Aorta (tissue), 5 donors: ENCODE results near the gene FRMD4A. TPM values are rescaled to one million over a fixed set of nuclear protein-coding genes. Genes with fewer than 3 reads are reported as not detected.
"Not testable (repeated sequence)": the region's sequence is repeated elsewhere in the genome, so short reads cannot be mapped to it uniquely, and the experiment has no call there.

Experiments
- ATAC-seq: fragments of 200-7000 bp; cut with Tn5 transposase; one replicate; pipeline ENCODE4 v1.9.1; 2022; ENCODE audit warnings: moderate library complexity; ENCODE audit not compliant: low FRiP score
- DNase-seq, 2 donors: peaks; one replicate each; pipeline ENCODE4 v3.0.0-alpha.2; 2020
- H3K27ac ChIP-seq, 2 donors: one replicate each; pipeline ENCODE4 v1.5.1; 2013; ENCODE audit warnings: low read length in 2 of 2, mild to moderate bottlenecking in 2 of 2, moderate library complexity in 2 of 2, control low read depth in 1 of 2, inconsistent platforms in 1 of 2, low read depth in 1 of 2
- H3K27me3 ChIP-seq, 2 donors: one replicate each; pipeline ENCODE4 v1.6.1; 2013; ENCODE audit warnings: control low read depth in 1 of 2, low read length in 1 of 2, mild to moderate bottlenecking in 1 of 2, moderate library complexity in 1 of 2; ENCODE audit not compliant: insufficient read depth in 2 of 2, control insufficient read depth in 1 of 2
- H3K36me3 ChIP-seq, 2 donors: one replicate each; pipeline ENCODE4 v1.6.1; 2013; ENCODE audit warnings: control low read depth in 1 of 2, low read length in 1 of 2, mild to moderate bottlenecking in 1 of 2; ENCODE audit not compliant: insufficient read depth in 2 of 2, control insufficient read depth in 1 of 2
- H3K4me1 ChIP-seq, 2 donors: one replicate each; pipeline ENCODE4 v1.6.1; 2013; ENCODE audit warnings: low read length in 2 of 2, control low read depth in 1 of 2, mild to moderate bottlenecking in 1 of 2, moderate library complexity in 1 of 2; ENCODE audit not compliant: insufficient read depth in 2 of 2, control insufficient read depth in 1 of 2
- H3K4me3 ChIP-seq, 2 donors: one replicate each; pipeline ENCODE4 v1.5.1; 2013; ENCODE audit warnings: low read length in 2 of 2, control low read depth in 1 of 2, mild to moderate bottlenecking in 1 of 2
- H3K9me3 ChIP-seq: one replicate; pipeline ENCODE4 v1.6.1; 2013; ENCODE audit warnings: mild to moderate bottlenecking, low read length; ENCODE audit not compliant: control insufficient read depth
- WGBS, 2 donors: extraction: QIAGEN DNeasy Blood & Tissue Kit; methylation state at CpG; one replicate each; pipeline ENCODE4 v1.1.7; 2013; 5-methylcytosine and 5-hydroxymethylcytosine counted together
- intact Hi-C, 2 donors: fragments of 100-400 bp; cut with DNase I; formaldehyde crosslinking; loops; one replicate each; pipeline versions ENCODE4 v1.14.2 to v1.15.0; 2022
- polyA plus RNA-seq, 2 donors: library from polyadenylated mRNA; stranded (reverse); fragments of 200-250 nt; gene quantifications; one replicate each; pipeline ENCODE4 v1.2.3, GENCODE V29; 2013
- total RNA-seq, 2 donors: library from RNA; stranded (reverse); fragmentation: NEBNext Ultra II Directional; extraction: Animal tissue kit (Norgen Biotek cat#: 25700); gene quantifications; one replicate each; pipeline ENCODE4 v1.2.1, GENCODE V29; 2021
- donor health status: healthy with polysubstance abuse.
- donor health status: Bipolar disorder and iron deficiency.
- donor health status: DM: no; HTN: no; CAD: no.
- donor health status: DM: no; HTN: no; CAD: no.
- donor health status: DM: yes; HTN: yes; CAD: no.

Gene FRMD4A
- total and polyA plus RNA-seq, 4 donors = 11.4 to 65.6 (median 39.7) TPM

- Histone ChIP-seq H3K27ac (no peak overlapping the region), H3K4me1 (peaks cover 0 to 2% of the 10 kb centered on the region in 2 donors), H3K36me3 (no peaks in the 10 kb centered on the region), H3K27me3 (no peaks in the 10 kb centered on the region), H3K4me3 (no peak overlapping the region), H3K9me3 (no peaks in the 10 kb centered on the region)
- WGBS, 2 donors = 56 to 64% methylated on average over 2 of the region's 2 CpGs
- intact Hi-C loops = no loop called here
- ATAC-seq = no peak
- DNase-seq = no peak
These were observed 270.2 kb downstream of the FRMD4A start for GRCh38 chr10:14060320-14061070.

- intact Hi-C loops = no loop called here
- Histone ChIP-seq H3K4me1 (peaks cover 0 to 2% of the 10 kb centered on the region in 2 donors), H3K9me3 (peaks cover 2% of the 10 kb centered on the region), H3K36me3 (no peaks in the 10 kb centered on the region), H3K27ac (no peak overlapping the region), H3K27me3 (no peaks in the 10 kb centered on the region), H3K4me3 (no peak overlapping the region)
- 55 to 62% methylated on average over 6 of the region's 6 CpGs for WGBS, 2 donors
- no peak for ATAC-seq
- no peak for DNase-seq
These were observed 274.0 kb downstream of the FRMD4A start for GRCh38 chr10:14056610-14057332.

- intact Hi-C loops = no loop called here
- Histone ChIP-seq H3K27me3 (no peaks in the 10 kb centered on the region), H3K4me3 (no peak overlapping the region), H3K9me3 (peaks cover 2% of the 10 kb centered on the region), H3K4me1 (peaks cover 0 to 2% of the 10 kb centered on the region in 2 donors), H3K36me3 (no peaks in the 10 kb centered on the region), H3K27ac (no peak overlapping the region)
- 92 to 95% methylated on average over 5 of the region's 5 CpGs for WGBS, 2 donors
- DNase-seq = no peak
- no peak for ATAC-seq
These were observed 277.8 kb downstream of the FRMD4A start for GRCh38 chr10:14052931-14053330.

GRCh38 chr10:14050598-14050997 lies 280.1 kb downstream of the FRMD4A start:
- H3K4me1 ChIP-seq = no peaks in the 10 kb centered on the region
- H3K4me3 ChIP-seq = no peak overlapping the region
- no peak overlapping the region for H3K27ac ChIP-seq
- H3K27me3 ChIP-seq = no peaks in the 10 kb centered on the region
- ATAC-seq (no peak), DNase-seq (no peak)
- peaks cover 2% of the 10 kb centered on the region for H3K9me3 ChIP-seq
- H3K36me3 ChIP-seq = no peaks in the 10 kb centered on the region
- 97% methylated on average over 4 of the region's 4 CpGs for WGBS, 2 donors
- intact Hi-C loops = no loop called here

GRCh38 chr10:14048930-14049613 lies 281.7 kb downstream of the FRMD4A start:
- ATAC-seq = no peak
- intact Hi-C loops = no loop called here
- Histone ChIP-seq H3K9me3 (peaks cover 2% of the 10 kb centered on the region), H3K4me1 (no peaks in the 10 kb centered on the region), H3K27ac (no peak overlapping the region), H3K36me3 (no peaks in the 10 kb centered on the region), H3K4me3 (no peak overlapping the region), H3K27me3 (no peaks in the 10 kb centered on the region)
- WGBS, 2 donors = 82 to 88% methylated on average over 6 of the region's 6 CpGs
- no peak for DNase-seq

GRCh38 chr10:14047431-14047830 lies 283.3 kb downstream of the FRMD4A start:
- ATAC-seq = no peak
- H3K27ac ChIP-seq = no peak overlapping the region
- 92 to 93% methylated on average over 2 of the region's 2 CpGs for WGBS, 2 donors
- H3K36me3 ChIP-seq = no peaks in the 10 kb centered on the region
- H3K27me3 ChIP-seq = no peaks in the 10 kb centered on the region
- intact Hi-C loops = no loop called here
- H3K4me3 ChIP-seq = no peak overlapping the region
- DNase-seq = no peak
- no peaks in the 10 kb centered on the region for H3K4me1 ChIP-seq
- peaks cover 2% of the 10 kb centered on the region for H3K9me3 ChIP-seq

- intact Hi-C loops, H3K9me3 ChIP-seq, DNase-seq, ATAC-seq, H3K27ac ChIP-seq, H3K36me3 ChIP-seq, H3K4me1 ChIP-seq, H3K4me3 ChIP-seq, H3K27me3 ChIP-seq: not testable (repeated sequence)
- 56 to 64% methylated on average over 7 of the region's 7 CpGs for WGBS, 2 donors
These were observed 288.7 kb downstream of the FRMD4A start for GRCh38 chr10:14042051-14042450.

- no peak for DNase-seq
- ATAC-seq = no peak
- 31 to 32% methylated on average over 9 of the region's 9 CpGs for WGBS, 2 donors
- Histone ChIP-seq H3K4me1 (no peaks in the 10 kb centered on the region), H3K4me3 (no peak overlapping the region), H3K9me3 (no peaks in the 10 kb centered on the region), H3K27ac (no peak overlapping the region), H3K27me3 (no peaks in the 10 kb centered on the region), H3K36me3 (no peaks in the 10 kb centered on the region)
- intact Hi-C loops = no loop called here
These were observed 289.7 kb downstream of the FRMD4A start for GRCh38 chr10:14040787-14041631.
